PC-3 (cell line): Measurements from ENCODE around the gene OGDH. TPM values are rescaled to one million over a fixed set of nuclear protein-coding genes. Genes with fewer than 3 reads are reported as not detected.
"Not testable (repeated sequence)": the region's sequence is repeated elsewhere in the genome, so short reads cannot be mapped to it uniquely, and the experiment has no call there.

Source experiments
- ATAC-seq: fragments of 200-7000 bp; cut with Tn5 transposase; 2 replicates; pipeline ENCODE4 v1.9.1; 2020; ENCODE audit warnings: mild to moderate bottlenecking, moderate library complexity
- BruUV-seq: library from RNA; stranded (reverse); fragments of 400-500 nt; replicated peaks from 2 replicates; lab custom pipeline; 2021; lab: Mats Ljungman, UMichigan
- CTCF ChIA-PET: fragments of 300-600 bp; sonication (Branson Sonifier 250); formaldehyde crosslinking; loops from one replicate; lab custom pipeline; 2022; ENCODE audit warnings: antibody characterized with exemption; lab: Charles Lee
- POLR2A ChIA-PET: fragments of 300-600 bp; sonication (Branson Sonifier 250); formaldehyde crosslinking; loops from one replicate; lab custom pipeline; 2022; ENCODE audit warnings: antibody characterized with exemption; ENCODE audit not compliant: unreplicated experiment; lab: Charles Lee
- DNase-seq: peaks from one replicate; pipeline ENCODE4 v3.0.0-alpha.2; 2015
- H2AFZ ChIP-seq: fragments of 300-600 bp; sonication (generic); 2 replicates; pipeline ENCODE4 v1.6.0; 2016; ENCODE audit warnings: antibody characterized with exemption, low read length
- H3F3A ChIP-seq: fragments of 300-600 bp; sonication (generic); one replicate; pipeline ENCODE4 v1.6.0; 2017; ENCODE audit warnings: antibody characterized with exemption, low read length, control low read depth, mild to moderate bottlenecking; ENCODE audit not compliant: unreplicated experiment
- H3K27ac ChIP-seq: fragments of 300-600 bp; sonication (generic); 2 replicates; pipeline ENCODE4 v1.5.1; 2016; ENCODE audit warnings: mild to moderate bottlenecking, low read length
- H3K27me3 ChIP-seq: fragments of 300-600 bp; sonication (generic); 2 replicates; pipeline ENCODE4 v1.6.1; 2016; ENCODE audit warnings: low read length, mixed read lengths
- H3K36me3 ChIP-seq: fragments of 300-600 bp; sonication (generic); 2 replicates; pipeline ENCODE4 v1.6.1; 2016; ENCODE audit warnings: low read depth, mixed run types, low read length, mixed read lengths
- H3K4me1 ChIP-seq: fragments of 300-600 bp; sonication (generic); 2 replicates; pipeline ENCODE4 v1.5.1; 2016; ENCODE audit warnings: low read length; ENCODE audit not compliant: insufficient read depth
- H3K4me2 ChIP-seq: fragments of 300-600 bp; sonication (generic); 2 replicates; pipeline ENCODE4 v1.6.0; 2016; ENCODE audit warnings: low read length
- H3K4me3 ChIP-seq: fragments of 300-600 bp; sonication (generic); 2 replicates; pipeline ENCODE4 v1.5.1; 2016; ENCODE audit warnings: mild to moderate bottlenecking, low read length, mixed read lengths
- H3K79me2 ChIP-seq: fragments of 300-600 bp; sonication (generic); 2 replicates; pipeline ENCODE4 v1.6.1; 2017; ENCODE audit warnings: low read length, mixed read lengths
- H3K9ac ChIP-seq: fragments of 300-600 bp; sonication (generic); 2 replicates; pipeline ENCODE4 v1.6.0; 2016; ENCODE audit warnings: mild to moderate bottlenecking, low read length
- H3K9me2 ChIP-seq: fragments of 300-600 bp; sonication (generic); replicated peaks from 2 replicates; pipeline ENCODE4 v1.6.1; 2016; ENCODE audit warnings: mixed run types, low read length, mixed read lengths
- H3K9me3 ChIP-seq: fragments of 300-600 bp; sonication (generic); 2 replicates; pipeline ENCODE4 v1.6.1; 2016; ENCODE audit warnings: low read length, mixed read lengths
- H4K20me1 ChIP-seq: fragments of 300-600 bp; sonication (generic); 2 replicates; pipeline ENCODE4 v1.6.1; 2016; ENCODE audit warnings: low read length, mixed read lengths
- CTCF ChIP-seq: fragments of 300-600 bp; sonication (generic); conservative IDR thresholded peaks from 2 replicates; pipeline ENCODE4 v1.5.1; 2017; ENCODE audit warnings: antibody characterized with exemption, low read depth, mild to moderate bottlenecking, low read length
- EZH2 ChIP-seq: fragments of 300-600 bp; sonication (generic); IDR thresholded peaks from one replicate; pipeline ENCODE4 v1.6.1; 2017; ENCODE audit warnings: antibody characterized with exemption, mild to moderate bottlenecking, low read length; ENCODE audit not compliant: unreplicated experiment
- EZH2phosphoT487 ChIP-seq: fragments of 300-600 bp; sonication (generic); IDR thresholded peaks from 2 replicates; pipeline ENCODE4 v1.6.1; 2018; ENCODE audit warnings: mild to moderate bottlenecking, antibody characterized with exemption, low read length, borderline replicate concordance
- intact Hi-C: fragments of 100-400 bp; cut with micrococcal nuclease; formaldehyde crosslinking; loops from 2 replicates; pipeline ENCODE4 v1.9.0; 2023
- total RNA-seq: library from RNA; depleted of rRNA; stranded (reverse); fragments of >200 nt; gene quantifications from 2 replicates; pipeline ENCODE4 v1.2.3, GENCODE V29; 2014

OGDH gene
- total RNA-seq, 1 experiment from 2014 or later, result 66.2 TPM

GRCh38 chr7:44697136-44698045 lies 91.0 kb downstream of the OGDH start:
- Histone ChIP-seq H3K79me2 (no peaks in the 10 kb centered on the region), H3K36me3 (peaks cover 11% of the 10 kb centered on the region), H3K4me1 (no peaks in the 10 kb centered on the region), H3F3A (no peaks in the 10 kb centered on the region), H3K9ac (no peak overlapping the region), H3K4me2 (no peak overlapping the region), H3K27me3 (no peaks in the 10 kb centered on the region), H4K20me1 (no peaks in the 10 kb centered on the region), H3K27ac (no peak overlapping the region), H3K9me2 (no peaks in the 10 kb centered on the region), H3K9me3 (no peaks in the 10 kb centered on the region), H3K4me3 (no peak overlapping the region), H2AFZ (no peak overlapping the region)
- POLR2A ChIA-PET, result interaction anchor here (0.6 kb wide), 1 partner anchor 634 kb away, joined by 3 read pairs; no protein-coding TSS in a partner anchor
- intact Hi-C loops, result loop anchor here (10.0 kb wide), 1 partner anchor 63 kb away; no protein-coding TSS in a partner anchor
- no peak for TF ChIP-seq EZH2phosphoT487
- TF ChIP-seq EZH2, result no peak
- TF ChIP-seq CTCF, result no peak
- no TSS peak for BruUV-seq
- CTCF ChIA-PET, result no interaction called here
- DNase-seq, result no peak
- ATAC-seq, result no peak

DNA sequence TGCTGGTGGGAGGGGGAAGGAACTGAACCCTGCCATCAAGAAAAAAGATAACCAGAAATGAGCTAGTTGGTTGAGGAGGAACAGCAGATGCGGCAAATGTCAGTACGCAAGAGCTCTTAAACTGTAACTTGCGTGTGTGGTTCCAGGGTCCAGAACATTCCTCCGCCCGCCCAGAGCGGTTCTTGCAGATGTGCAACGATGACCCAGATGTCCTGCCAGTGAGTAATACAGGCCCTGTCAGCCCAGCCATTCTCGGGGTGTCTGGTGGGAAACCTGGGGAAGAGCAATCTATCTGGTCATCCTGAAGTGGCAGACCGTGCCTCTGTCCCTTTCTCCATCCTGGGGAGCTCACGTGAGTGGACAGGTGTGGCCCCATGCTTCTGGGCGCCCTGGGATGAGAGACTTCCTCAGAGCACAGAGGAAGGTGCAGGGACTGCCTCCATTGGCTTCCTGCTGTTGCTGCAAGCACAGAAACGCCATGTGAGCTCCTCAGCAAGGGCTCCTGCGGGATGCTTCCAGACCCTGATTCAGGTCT lies 91.7 kb downstream of the OGDH start:
- H3F3A ChIP-seq, result no peaks in the 10 kb centered on the region
- no peak overlapping the region for H3K4me2 ChIP-seq
- intact Hi-C loops, result loop anchor here (10.0 kb wide), 1 partner anchor 63 kb away; no protein-coding TSS in a partner anchor
- no peaks in the 10 kb centered on the region for H3K9me2 ChIP-seq
- H3K27ac ChIP-seq, result no peak overlapping the region
- no peak for TF ChIP-seq EZH2phosphoT487
- TF ChIP-seq CTCF, result no peak
- no peak for TF ChIP-seq EZH2
- no peaks in the 10 kb centered on the region for H4K20me1 ChIP-seq
- H3K27me3 ChIP-seq, result no peaks in the 10 kb centered on the region
- H3K9ac ChIP-seq, result no peak overlapping the region
- no peaks in the 10 kb centered on the region for H3K4me1 ChIP-seq
- CTCF ChIA-PET, result no interaction called here
- H3K4me3 ChIP-seq, result no peak overlapping the region
- H3K9me3 ChIP-seq, result no peaks in the 10 kb centered on the region
- H3K79me2 ChIP-seq, result no peaks in the 10 kb centered on the region
- POLR2A ChIA-PET, result interaction anchor here (0.6 kb wide), 2 partner anchors 15 to 634 kb away, joined by 3 read pairs; no protein-coding TSS in a partner anchor
- peaks cover 11% of the 10 kb centered on the region for H3K36me3 ChIP-seq
- DNase-seq (no peak), ATAC-seq (no peak)
- no peak overlapping the region for H2AFZ ChIP-seq
- no TSS peak for BruUV-seq

- not testable (repeated sequence) for BruUV-seq, H3K9ac ChIP-seq
These were observed 93.2 kb downstream of the OGDH start for GRCh38 chr7:44699598-44699997.

More at GRCh38 chr7:44699598-44699997, 93.2 kb downstream of the OGDH start:
- DNase-seq, H3K79me2 ChIP-seq, H3F3A ChIP-seq, H3K9me3 ChIP-seq, H3K9me2 ChIP-seq, H3K27ac ChIP-seq, H3K4me1 ChIP-seq, POLR2A ChIA-PET, H3K27me3 ChIP-seq, ATAC-seq, H3K4me3 ChIP-seq, H2AFZ ChIP-seq, H4K20me1 ChIP-seq, H3K4me2 ChIP-seq: not testable (repeated sequence)
- intact Hi-C loops, result loop anchor here (10.0 kb wide), 1 partner anchor 65 kb away; no protein-coding TSS in a partner anchor
- CTCF ChIA-PET, result interaction anchor here (0.5 kb wide), 1 partner anchor 8 kb away, joined by 3 read pairs; no protein-coding TSS in a partner anchor
- peaks cover 11% of the 10 kb centered on the region for H3K36me3 ChIP-seq
